Tibial nerve (tissue), 4 donors: Measurements from ENCODE around the gene LRFN2. TPM values are rescaled to one million over a fixed set of nuclear protein-coding genes. Genes with fewer than 3 reads are reported as not detected.

ENCODE experiments used
- DNase-seq, 2 donors: peaks; one replicate each; pipeline ENCODE4 v3.0.0-alpha.2; 2019; ENCODE audit warnings: low spot score in 2 of 2
- H3K27ac ChIP-seq, 4 donors: fragments of 200-600 bp; sonication (generic) in 3 of 4; one replicate each; pipeline ENCODE4 v1.5.1; 2017 to 2019; ENCODE audit warnings: mild to moderate bottlenecking in 1 of 4
- H3K27me3 ChIP-seq, 2 donors: fragments of 200-600 bp; sonication (generic) in 1 of 2; one replicate each; pipeline versions ENCODE4 v1.5.1 to v1.6.0; 2017 to 2019
- H3K36me3 ChIP-seq, 3 donors: fragments of 200-600 bp; sonication (generic); one replicate each; pipeline ENCODE4 v1.5.1; 2018 to 2019
- H3K4me1 ChIP-seq, 4 donors: fragments of 200-600 bp; sonication (generic) in 3 of 4; one replicate each; pipeline ENCODE4 v1.5.1; 2017 to 2019
- H3K4me3 ChIP-seq, 4 donors: fragments of 200-600 bp; sonication (generic) in 3 of 4; one replicate each; pipeline ENCODE4 v1.5.1; 2017 to 2019; ENCODE audit warnings: mild to moderate bottlenecking in 1 of 4, moderate library complexity in 1 of 4
- H3K9me3 ChIP-seq, 4 donors: fragments of 200-600 bp; sonication (generic) in 3 of 4; one replicate each; pipeline ENCODE4 v1.5.1; 2017 to 2019
- CTCF ChIP-seq, 5 experiments: fragments of 200-600 bp in 3 of 5; fragments of 450-650 bp in 2 of 5; sonication (generic) in 3 of 5; IDR thresholded peaks; one replicate each; pipeline ENCODE4 v1.5.1; 2016 to 2019; ENCODE audit warnings: antibody characterized with exemption in 5 of 5, mild to moderate bottlenecking in 3 of 5, moderate library complexity in 2 of 5
- EP300 ChIP-seq, 2 donors: sonication (generic); formaldehyde crosslinking; IDR thresholded peaks; one replicate each; pipeline ENCODE4 v1.6.1; 2017; ENCODE audit warnings: antibody characterized with exemption in 2 of 2, mild to moderate bottlenecking in 1 of 2
- POLR2A ChIP-seq, 2 donors: fragments of 450-650 bp; IDR thresholded peaks; one replicate each; pipeline ENCODE4 v1.6.1; 2017; ENCODE audit warnings: antibody characterized with exemption in 2 of 2, mild to moderate bottlenecking in 2 of 2, moderate library complexity in 2 of 2
- WGBS, 2 donors: methylation state at CpG; one replicate each; pipeline ENCODE4 v1.1.5; 2018; 5-methylcytosine and 5-hydroxymethylcytosine counted together
- total RNA-seq, 4 donors: library from RNA; depleted of rRNA; stranded (reverse); fragments of >200 nt; gene quantifications; one replicate each; pipeline ENCODE4 v1.1.0, GENCODE V29; 2016

The LRFN2 gene
- total RNA-seq, 4 donors from 2014 or later = not detected

DNA sequence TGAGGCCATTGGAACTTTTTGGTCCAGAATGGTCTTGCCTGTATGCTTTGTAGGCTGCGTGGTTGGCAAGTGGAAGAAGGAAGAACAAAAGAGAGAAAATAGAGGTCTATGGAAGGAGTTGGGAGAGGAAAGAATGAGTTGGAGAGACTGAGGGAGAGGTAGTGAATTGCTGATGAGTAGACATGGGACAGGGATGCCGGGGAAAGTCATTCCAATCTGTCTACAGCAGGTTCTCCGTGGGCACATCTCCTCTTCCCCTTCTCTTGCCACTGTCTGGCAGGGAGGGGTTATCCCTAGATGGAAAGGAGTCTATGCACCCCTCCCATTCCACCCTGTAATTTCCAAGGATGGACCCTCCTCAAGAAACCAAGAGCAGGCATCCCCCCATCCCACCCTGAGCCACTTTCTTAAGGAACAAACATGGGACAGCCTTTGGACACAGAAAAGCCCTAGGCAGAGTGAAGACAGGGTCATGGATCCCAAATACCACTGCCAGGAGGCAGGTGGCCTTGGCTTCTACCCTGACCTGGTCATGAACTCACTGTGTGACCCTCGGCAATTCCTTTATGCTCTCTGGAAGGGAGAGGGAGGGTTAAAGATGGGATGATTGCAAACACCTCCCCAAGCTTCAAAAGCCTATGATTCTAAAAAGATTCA, 196.9 kb downstream of the LRFN2 start:
- Histone ChIP-seq H3K9me3 (no peaks in the 10 kb centered on the region), H3K27ac (no peak overlapping the region), H3K4me3 (no peak overlapping the region), H3K27me3 (no peaks in the 10 kb centered on the region), H3K36me3 (no peaks in the 10 kb centered on the region), H3K4me1 (no peaks in the 10 kb centered on the region)
- TF ChIP-seq EP300 (IDR thresholded peaks at IDR 0.05) (no peak), POLR2A (IDR thresholded peaks at IDR 0.05) (no peak), CTCF (IDR thresholded peaks at IDR 0.05) (no peak)
- WGBS, 2 donors = 77 to 83% methylated on average over 4 of the region's 4 CpGs
- no peak for DNase-seq

- H3K4me3 ChIP-seq = no peak overlapping the region
- TF ChIP-seq CTCF (IDR thresholded peaks at IDR 0.05) (no peak), EP300 (IDR thresholded peaks at IDR 0.05) (no peak), POLR2A (IDR thresholded peaks at IDR 0.05) (no peak)
- H3K4me1 ChIP-seq = no peaks in the 10 kb centered on the region
- DNase-seq = no peak
- H3K27me3 ChIP-seq = no peaks in the 10 kb centered on the region
- H3K36me3 ChIP-seq = no peaks in the 10 kb centered on the region
- H3K27ac ChIP-seq = no peak overlapping the region
- 83 to 90% methylated on average over 4 of the region's 4 CpGs for WGBS, 2 donors
- no peaks in the 10 kb centered on the region for H3K9me3 ChIP-seq
These were observed 197.9 kb downstream of the LRFN2 start for GRCh38 chr6:40389254-40389653.

DNA sequence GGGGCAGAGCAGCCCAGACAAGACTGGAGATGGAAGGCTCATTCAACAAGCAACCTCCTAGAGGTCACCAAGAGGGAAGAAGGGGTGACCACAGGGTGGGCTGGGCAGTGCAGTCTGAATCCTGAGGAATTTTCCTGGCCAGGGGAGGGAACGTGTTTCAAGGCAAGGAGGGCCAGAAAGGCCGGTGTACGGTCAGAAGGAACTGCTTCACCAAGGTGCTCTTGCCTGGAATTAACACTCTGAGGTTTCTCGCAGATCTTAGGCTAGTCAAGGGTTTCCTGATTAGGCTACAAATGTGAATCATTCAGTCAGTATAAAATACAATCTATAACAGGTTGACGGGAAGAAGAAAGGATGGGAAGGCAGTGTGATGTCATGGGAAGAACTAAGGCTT, 199.3 kb downstream of the LRFN2 start:
- Histone ChIP-seq H3K36me3 (no peaks in the 10 kb centered on the region), H3K4me1 (no peaks in the 10 kb centered on the region), H3K4me3 (no peak overlapping the region), H3K27me3 (no peaks in the 10 kb centered on the region), H3K9me3 (no peaks in the 10 kb centered on the region), H3K27ac (no peak overlapping the region)
- TF ChIP-seq EP300 (IDR thresholded peaks at IDR 0.05) (no peak), POLR2A (IDR thresholded peaks at IDR 0.05) (no peak), CTCF (IDR thresholded peaks at IDR 0.05) (no peak)
- peak in 1 of 2 donors; percentile 1 for DNase-seq
- WGBS, 2 donors = 74 to 77% methylated on average over 5 of the region's 5 CpGs

GRCh38 chr6:40387127-40387870, 199.9 kb downstream of the LRFN2 start:
- peak in 1 of 2 donors; percentile 1 for DNase-seq
- no peak overlapping the region for H3K27ac ChIP-seq
- H3K27me3 ChIP-seq = no peaks in the 10 kb centered on the region
- WGBS, 2 donors = 70 to 74% methylated on average over 4 of the region's 4 CpGs
- no peaks in the 10 kb centered on the region for H3K4me1 ChIP-seq
- no peak for TF ChIP-seq EP300 (IDR thresholded peaks at IDR 0.05)
- TF ChIP-seq CTCF (IDR thresholded peaks at IDR 0.05) = no peak
- no peak for TF ChIP-seq POLR2A (IDR thresholded peaks at IDR 0.05)
- no peaks in the 10 kb centered on the region for H3K9me3 ChIP-seq
- no peaks in the 10 kb centered on the region for H3K36me3 ChIP-seq
- H3K4me3 ChIP-seq = no peak overlapping the region

DNA sequence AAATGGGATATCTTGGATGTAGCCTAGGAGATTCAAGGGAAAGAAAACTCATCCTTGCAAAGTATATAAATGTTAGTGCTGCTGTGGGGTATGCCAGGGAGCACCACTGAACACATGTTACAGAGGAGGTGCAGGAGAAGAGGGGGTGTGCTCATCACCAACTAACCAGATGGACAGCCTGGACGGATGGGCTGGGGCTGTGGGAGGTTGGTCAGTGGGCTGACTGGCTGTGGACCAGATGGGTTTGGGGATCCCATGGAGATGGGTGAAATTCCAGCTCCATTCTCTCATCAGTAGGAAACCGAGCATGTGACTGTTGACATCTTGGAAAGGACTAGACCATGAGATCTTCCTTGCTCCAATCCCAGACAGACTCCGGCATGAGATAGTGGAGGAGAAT, 201.0 kb downstream of the LRFN2 start:
- no peak overlapping the region for H3K27ac ChIP-seq
- no peaks in the 10 kb centered on the region for H3K36me3 ChIP-seq
- 54 to 93% methylated on average over 3 of the region's 3 CpGs for WGBS, 2 donors
- H3K27me3 ChIP-seq = no peaks in the 10 kb centered on the region
- H3K4me1 ChIP-seq = no peaks in the 10 kb centered on the region
- no peak overlapping the region for H3K4me3 ChIP-seq
- TF ChIP-seq CTCF (IDR thresholded peaks at IDR 0.05) (no peak), EP300 (IDR thresholded peaks at IDR 0.05) (no peak), POLR2A (IDR thresholded peaks at IDR 0.05) (no peak)
- H3K9me3 ChIP-seq = no peaks in the 10 kb centered on the region
- peak in 1 of 2 donors; percentile 1 for DNase-seq
